ENCODE measurements around the gene GALNT6. TPM values are rescaled to one million over a fixed set of nuclear protein-coding genes. Genes with fewer than 3 reads are reported as not detected.

GALNT6 gene
- total RNA-seq, 3 donors from 2014 or later (not counting 1 experiment from before 2014, with no cell fraction given): 19.3 to 38.5 (median 33.9) TPM

- Histone ChIP-seq H3K9me3 (ENCODE audit: control insufficient read depth, insufficient read depth, low read length) (no peaks in the 10 kb centered on the region), H3K36me3 (ENCODE audit: control insufficient read depth, insufficient read depth, low read length) (peaks cover 15% of the 10 kb centered on the region), H3K4me1 (ENCODE audit: control insufficient read depth, insufficient read depth, low read length) (peaks cover 30% of the 10 kb centered on the region), H3K27ac (ENCODE audit: low read length) (no peak overlapping the region), H3K27me3 (ENCODE audit: control insufficient read depth, insufficient read depth, low read length) (no peaks in the 10 kb centered on the region), H3K4me3 (ENCODE audit: low read length) (no peak overlapping the region)
- H3K4me3 Mint-ChIP-seq: peak overlapping the region; percentile 67
- H3K27ac Mint-ChIP-seq: peak overlapping the region; percentile 18 to 69
- WGBS (ENCODE audit: insufficient coverage): 99% methylated on average over 5 of the region's 8 CpGs
- intact Hi-C loops (cut with micrococcal nuclease): no loop called here
- H3K36me3 Mint-ChIP-seq: peaks cover 9% of the 10 kb centered on the region
- H3K9me3 Mint-ChIP-seq: no peaks in the 10 kb centered on the region
- DNase-seq (no peak), ATAC-seq (no peak)
- H3K27me3 Mint-ChIP-seq (ENCODE audit: low read depth in 2 of 2): no peaks in the 10 kb centered on the region
- TF ChIP-seq CTCF (IDR thresholded peaks at IDR 0.05): no peak
- H3K4me1 Mint-ChIP-seq: peaks cover 33 to 40% of the 10 kb centered on the region in 2 donors
Measured at GRCh38 chr12:51371295-51371953, 19.8 kb downstream of the GALNT6 start.

- no peak for TF ChIP-seq CTCF (IDR thresholded peaks at IDR 0.05)
- Mint-ChIP-seq H3K27me3 (ENCODE audit: low read depth in 2 of 2) (no peaks in the 10 kb centered on the region), H3K9me3 (no peaks in the 10 kb centered on the region), H3K27ac (peak overlapping the region in 1 of 2 donors; percentile 87), H3K4me1 (peaks cover 33 to 40% of the 10 kb centered on the region in 2 donors), H3K36me3 (peaks cover 9% of the 10 kb centered on the region), H3K4me3 (no peak overlapping the region)
- intact Hi-C loops (cut with micrococcal nuclease): no loop called here
- no peak overlapping the region for H3K4me3 ChIP-seq (ENCODE audit: low read length)
- H3K27ac ChIP-seq (ENCODE audit: low read length): no peak overlapping the region
- H3K27me3 ChIP-seq (ENCODE audit: control insufficient read depth, insufficient read depth, low read length): no peaks in the 10 kb centered on the region
- no peaks in the 10 kb centered on the region for H3K9me3 ChIP-seq (ENCODE audit: control insufficient read depth, insufficient read depth, low read length)
- 99% methylated on average over 6 of the region's 9 CpGs for WGBS (ENCODE audit: insufficient coverage)
- ATAC-seq: no peak
- H3K36me3 ChIP-seq (ENCODE audit: control insufficient read depth, insufficient read depth, low read length): peaks cover 13% of the 10 kb centered on the region
- H3K4me1 ChIP-seq (ENCODE audit: control insufficient read depth, insufficient read depth, low read length): peaks cover 30% of the 10 kb centered on the region
- DNase-seq: no peak
Measured at GRCh38 chr12:51370667-51371066, 20.5 kb downstream of the GALNT6 start.

GRCh38 chr12:51369581-51369980, 21.6 kb downstream of the GALNT6 start:
- intact Hi-C loops (cut with micrococcal nuclease): loop anchor here (1.0 to 2.0 kb wide), 4 partner anchors 22 to 55 kb away; partner anchors contain the start of genes BIN2, GALNT6 and SLC4A8

More at GRCh38 chr12:51369581-51369980, 21.6 kb downstream of the GALNT6 start:
- DNase-seq (no peak), ATAC-seq (no peak)
- Mint-ChIP-seq H3K9me3 (no peaks in the 10 kb centered on the region), H3K36me3 (no peaks in the 10 kb centered on the region), H3K27ac (peak overlapping the region; percentile 82 to 87), H3K27me3 (ENCODE audit: low read depth in 2 of 2) (no peaks in the 10 kb centered on the region), H3K4me1 (peaks cover 33% of the 10 kb centered on the region in 2 donors), H3K4me3 (peak overlapping the region; percentile 80)
- Histone ChIP-seq H3K9me3 (ENCODE audit: control insufficient read depth, insufficient read depth, low read length) (no peaks in the 10 kb centered on the region), H3K27me3 (ENCODE audit: control insufficient read depth, insufficient read depth, low read length) (no peaks in the 10 kb centered on the region), H3K27ac (ENCODE audit: low read length) (peak overlapping the region; percentile 72), H3K4me1 (ENCODE audit: control insufficient read depth, insufficient read depth, low read length) (peaks cover 30% of the 10 kb centered on the region), H3K4me3 (ENCODE audit: low read length) (no peak overlapping the region), H3K36me3 (ENCODE audit: control insufficient read depth, insufficient read depth, low read length) (peaks cover 10% of the 10 kb centered on the region)
- WGBS (ENCODE audit: insufficient coverage): 50% methylated on average over 3 of the region's 4 CpGs
- TF ChIP-seq CTCF (IDR thresholded peaks at IDR 0.05): no peak

Data from natural killer cell (primary cell).